HCT116 (cell line): Measurements from ENCODE around the gene RNF180. TPM values are rescaled to one million over a fixed set of nuclear protein-coding genes. Genes with fewer than 3 reads are reported as not detected.

ENCODE experiments used
- ATAC-seq: fragments of 200-7000 bp; cut with Tn5 transposase; 2 replicates; pipeline ENCODE4 v1.9.1; 2020; ENCODE audit warnings: mild to moderate bottlenecking, moderate library complexity
- BruUV-seq: library from RNA; stranded (reverse); fragments of 400-500 nt; replicated peaks from 2 replicates; lab custom pipeline; 2021; lab: Mats Ljungman, UMichigan
- CTCF ChIA-PET: fragments of 300-600 bp; sonication (Branson Sonifier 250); formaldehyde crosslinking; loops from one replicate; lab custom pipeline; 2021; ENCODE audit warnings: antibody characterized with exemption; lab: Charles Lee
- POLR2A ChIA-PET: fragments of 300-600, 350-600 bp; sonication (Branson Sonifier 250); formaldehyde crosslinking; loops from one replicate; lab custom pipeline; 2021; ENCODE audit warnings: antibody characterized with exemption; lab: Charles Lee
- RAD21 ChIA-PET, 2 experiments: fragments of 300-600 bp; sonication (Branson Sonifier 250); formaldehyde crosslinking; loops; one replicate each; lab custom pipeline; 2023; ENCODE audit warnings: low total read pairs in 2 of 2; ENCODE audit not compliant: uncharacterized antibody in 2 of 2, unreplicated experiment in 2 of 2, low non-redundant PET in 1 of 2; lab: Charles Lee
- DNase-seq: peaks from one replicate; pipeline ENCODE4 v3.0.0-alpha.2; 2010; ENCODE audit warnings: low read depth, low spot score
- H2AFZ ChIP-seq: fragments of 200-600 bp; shearing (Covaris generic), sonication (generic); 2 replicates; pipeline ENCODE4 v1.6.1; 2017; ENCODE audit warnings: low read depth, mixed run types, mixed read lengths, antibody characterized with exemption, low read length; ENCODE audit not compliant: poor library complexity, severe bottlenecking
- H3K27ac ChIP-seq: 2 replicates; pipeline ENCODE4 v1.5.1; 2012; ENCODE audit warnings: low read depth, low read length
- H3K27me3 ChIP-seq: fragments of 200-600 bp; sonication (generic); 2 replicates; pipeline ENCODE4 v1.6.1; 2016; ENCODE audit warnings: mixed run types, low read length, mixed read lengths; ENCODE audit not compliant: insufficient read depth
- H3K36me3 ChIP-seq, 2 experiments: fragments of 200-500 bp in 1 of 2; fragments of 200-600 bp in 1 of 2; sonication (Bioruptor generic) in 1 of 2; sonication (generic) in 1 of 2; 2 replicates each; pipeline versions ENCODE4 v1.5.1 to v1.6.1; 2014 to 2016; ENCODE audit warnings: low read length in 2 of 2, inconsistent platforms in 1 of 2, mixed read lengths in 1 of 2, mixed run types in 1 of 2; ENCODE audit not compliant: insufficient read depth in 2 of 2, control insufficient read depth in 1 of 2
- H3K4me1 ChIP-seq, 2 experiments: fragments of 200-600 bp in 1 of 2; sonication (generic) in 1 of 2; 2 replicates each; pipeline versions ENCODE4 v1.5.1 to v1.6.1; 2012 to 2017; ENCODE audit warnings: low read length in 2 of 2, inconsistent platforms in 1 of 2, mild to moderate bottlenecking in 1 of 2, mixed read lengths in 1 of 2, mixed run types in 1 of 2, moderate library complexity in 1 of 2; ENCODE audit not compliant: insufficient read depth in 2 of 2, control insufficient read depth in 1 of 2
- H3K4me2 ChIP-seq: fragments of 200-600 bp; sonication (generic); 2 replicates; pipeline ENCODE4 v1.6.1; 2017; ENCODE audit warnings: mixed run types, low read length, mixed read lengths
- H3K4me3 ChIP-seq, 2 experiments: fragments of 200-600 bp in 1 of 2; sonication (generic) in 1 of 2; replicated peaks in 1 of 2; 2 replicates each; pipeline ENCODE4 v1.5.1; 2011 to 2016; ENCODE audit warnings: low read length in 2 of 2, control low read depth in 1 of 2, low read depth in 1 of 2, mild to moderate bottlenecking in 1 of 2, mixed read lengths in 1 of 2, mixed run types in 1 of 2
- H3K79me2 ChIP-seq: fragments of 200-600 bp; sonication (generic); 2 replicates; pipeline ENCODE4 v1.6.1; 2017; ENCODE audit warnings: mild to moderate bottlenecking, mixed run types, low read length, moderate library complexity, mixed read lengths; ENCODE audit not compliant: insufficient read depth
- H3K9ac ChIP-seq: fragments of 200-600 bp; sonication (generic); 2 replicates; pipeline ENCODE4 v1.6.1; 2016; ENCODE audit warnings: low read length, mixed read lengths
- H3K9me2 ChIP-seq: fragments of 200-600 bp; sonication (generic), shearing (Covaris generic); 2 replicates; pipeline ENCODE4 v1.6.1; 2017; ENCODE audit warnings: mixed run types, mild to moderate bottlenecking, moderate library complexity; ENCODE audit not compliant: insufficient read depth
- H3K9me3 ChIP-seq, 2 experiments: fragments of 200-500 bp in 1 of 2; fragments of 200-600 bp in 1 of 2; sonication (Bioruptor generic) in 1 of 2; sonication (generic) in 1 of 2; 2 replicates each; pipeline ENCODE4 v1.6.1; 2014 to 2017; ENCODE audit warnings: low read length in 2 of 2, mixed read lengths in 2 of 2, inconsistent platforms in 1 of 2, low read depth in 1 of 2, mild to moderate bottlenecking in 1 of 2, mixed run types in 1 of 2, moderate library complexity in 1 of 2; ENCODE audit not compliant: control insufficient read depth in 1 of 2, insufficient read depth in 1 of 2
- H4K20me1 ChIP-seq: fragments of 200-600 bp; sonication (generic), shearing (Covaris generic); 2 replicates; pipeline ENCODE4 v1.6.1; 2017; ENCODE audit warnings: mixed run types, mild to moderate bottlenecking, moderate library complexity; ENCODE audit not compliant: insufficient read depth
- CBX3 ChIP-seq: IDR thresholded peaks from 2 replicates; pipeline ENCODE4 v1.6.1; 2012; ENCODE audit warnings: low read depth
- CEBPB ChIP-seq: IDR thresholded peaks from 2 replicates; pipeline ENCODE4 v1.6.1; 2012; ENCODE audit warnings: low read depth
- EGR1 ChIP-seq: IDR thresholded peaks from 2 replicates; pipeline ENCODE4 v1.6.1; 2012; ENCODE audit warnings: low read depth
- EZH2phosphoT487 ChIP-seq: fragments of 200-600 bp; IDR thresholded peaks from 2 replicates; pipeline ENCODE4 v1.6.1; 2018; ENCODE audit warnings: antibody characterized with exemption, borderline replicate concordance
- FOSL1 ChIP-seq: IDR thresholded peaks from 2 replicates; pipeline ENCODE4 v1.6.1; 2012; ENCODE audit warnings: low read depth
- POLR2A ChIP-seq: IDR thresholded peaks from 2 replicates; pipeline ENCODE4 v1.7.0; 2011; ENCODE audit warnings: borderline replicate concordance; ENCODE audit not compliant: insufficient read depth, insufficient read length; ENCODE audit errors: extremely low read depth
- RAD21 ChIP-seq: IDR thresholded peaks from 2 replicates; pipeline ENCODE4 v1.6.1; 2012; ENCODE audit warnings: low read depth, mild to moderate bottlenecking
- REST ChIP-seq: IDR thresholded peaks from 2 replicates; pipeline ENCODE4 v1.6.1; 2012; ENCODE audit warnings: low read depth
- SP1 ChIP-seq: IDR thresholded peaks from 2 replicates; pipeline ENCODE4 v1.6.1; 2012; ENCODE audit warnings: low read depth
- TCF7L2 ChIP-seq: IDR thresholded peaks from 2 replicates; pipeline ENCODE4 v1.7.0; 2011; ENCODE audit warnings: borderline replicate concordance, inconsistent platforms; ENCODE audit not compliant: insufficient read depth, insufficient read length; ENCODE audit errors: extremely low read depth
- YY1 ChIP-seq: IDR thresholded peaks from 2 replicates; pipeline ENCODE4 v1.6.1; 2011; ENCODE audit warnings: low read length, low read depth, moderate library complexity, mild to moderate bottlenecking; ENCODE audit not compliant: insufficient replicate concordance; ENCODE audit errors: extremely low read depth
- ZNF274 ChIP-seq: fragments of 200-500 bp; sonication (Bioruptor generic); IDR thresholded peaks from 2 replicates; pipeline ENCODE4 v1.6.1; 2014; ENCODE audit warnings: mild to moderate bottlenecking, low read depth, low read length, inconsistent platforms
- intact Hi-C: fragments of 100-400 bp; cut with micrococcal nuclease; formaldehyde crosslinking; loops from 2 replicates; pipeline ENCODE4 v1.10.0; 2022
- total RNA-seq: library from RNA; stranded (reverse); gene quantifications from one replicate; pipeline ENCODE4 v1.2.1, GENCODE V29; 2021; ENCODE audit not compliant: unreplicated experiment
- TF ChIP-seq, protein P1 (sequence below), 3 experiments: fragments of 200-600 bp in 1 of 3; sonication (generic) in 1 of 3; IDR thresholded peaks in 2 of 3; conservative IDR thresholded peaks in 1 of 3; 2 replicates each; pipeline ENCODE4 v1.5.1; 2012 to 2017; ENCODE audit warnings: low read depth in 2 of 3, low read length in 2 of 3, antibody characterized with exemption in 1 of 3, borderline replicate concordance in 1 of 3, control low read depth in 1 of 3, mild to moderate bottlenecking in 1 of 3, mixed read lengths in 1 of 3, mixed run types in 1 of 3, moderate library complexity in 1 of 3; ENCODE audit not compliant: insufficient read depth in 1 of 3

The RNF180 gene
- total RNA-seq, 1 experiment from 2014 or later, result not detected

DNA sequence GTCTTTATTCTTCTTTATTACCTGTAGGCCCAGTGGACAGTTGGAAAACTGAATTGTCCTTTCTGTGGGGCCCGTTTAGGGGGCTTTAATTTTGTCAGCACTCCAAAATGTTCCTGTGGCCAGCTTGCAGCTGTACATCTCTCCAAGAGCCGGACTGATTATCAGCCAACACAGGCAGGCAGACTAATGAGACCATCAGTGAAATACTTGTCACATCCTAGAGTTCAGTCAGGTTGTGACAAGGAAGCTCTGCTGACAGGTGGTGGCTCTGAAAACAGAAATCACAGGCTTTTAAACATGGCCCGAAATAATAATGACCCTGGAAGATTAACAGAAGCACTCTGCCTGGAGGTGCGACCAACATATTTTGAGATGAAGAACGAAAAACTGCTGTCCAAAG lies 47.9 kb downstream of the RNF180 start:
- Histone ChIP-seq H4K20me1 (no peaks in the 10 kb centered on the region), H3K27me3 (no peaks in the 10 kb centered on the region), H3K9me2 (no peaks in the 10 kb centered on the region), H3K4me3 (no peak overlapping the region), H3K4me1 (no peaks in the 10 kb centered on the region), H3K79me2 (no peaks in the 10 kb centered on the region), H3K27ac (no peak overlapping the region), H3K36me3 (no peaks in the 10 kb centered on the region), H3K4me2 (no peak overlapping the region), H3K9ac (no peak overlapping the region), H2AFZ (no peak overlapping the region), H3K9me3 (no peaks in the 10 kb centered on the region)
- DNase-seq (no peak), ATAC-seq (no peak)
- intact Hi-C loops, result no loop called here
- ChIA-PET RAD21 (no interaction called here), CTCF (no interaction called here), POLR2A (no interaction called here)
- TF ChIP-seq, protein P1, sequence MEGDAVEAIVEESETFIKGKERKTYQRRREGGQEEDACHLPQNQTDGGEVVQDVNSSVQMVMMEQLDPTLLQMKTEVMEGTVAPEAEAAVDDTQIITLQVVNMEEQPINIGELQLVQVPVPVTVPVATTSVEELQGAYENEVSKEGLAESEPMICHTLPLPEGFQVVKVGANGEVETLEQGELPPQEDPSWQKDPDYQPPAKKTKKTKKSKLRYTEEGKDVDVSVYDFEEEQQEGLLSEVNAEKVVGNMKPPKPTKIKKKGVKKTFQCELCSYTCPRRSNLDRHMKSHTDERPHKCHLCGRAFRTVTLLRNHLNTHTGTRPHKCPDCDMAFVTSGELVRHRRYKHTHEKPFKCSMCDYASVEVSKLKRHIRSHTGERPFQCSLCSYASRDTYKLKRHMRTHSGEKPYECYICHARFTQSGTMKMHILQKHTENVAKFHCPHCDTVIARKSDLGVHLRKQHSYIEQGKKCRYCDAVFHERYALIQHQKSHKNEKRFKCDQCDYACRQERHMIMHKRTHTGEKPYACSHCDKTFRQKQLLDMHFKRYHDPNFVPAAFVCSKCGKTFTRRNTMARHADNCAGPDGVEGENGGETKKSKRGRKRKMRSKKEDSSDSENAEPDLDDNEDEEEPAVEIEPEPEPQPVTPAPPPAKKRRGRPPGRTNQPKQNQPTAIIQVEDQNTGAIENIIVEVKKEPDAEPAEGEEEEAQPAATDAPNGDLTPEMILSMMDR (IDR thresholded peaks at IDR 0.05 in 2 of 3, conservative IDR thresholded peaks at IDR 0.05 in 1 of 3; ENCODE audit: borderline replicate concordance in 1 of 3, insufficient read depth in 1 of 3, low read depth in 2 of 3, low read length in 2 of 3), result no peak
- TF ChIP-seq POLR2A (no peak), EZH2phosphoT487 (no peak), TCF7L2 (no peak), REST (no peak), EGR1 (no peak), YY1 (no peak), SP1 (no peak), FOSL1 (no peak), RAD21 (no peak), CBX3 (no peak), ZNF274 (no peak), CEBPB (no peak)
- BruUV-seq, result no TSS peak
